SKM-1 (cell line): ENCODE measurements around the gene CENPC.
"Not testable (repeated sequence)": the region's sequence is repeated elsewhere in the genome, so short reads cannot be mapped to it uniquely, and the experiment has no call there.

Experiments used
- DNase-seq: peaks from one replicate; lab custom pipeline; 2025; ENCODE audit not compliant: unreplicated experiment; lab: John Stamatoyannopoulos, UW

The CENPC gene

DNA sequence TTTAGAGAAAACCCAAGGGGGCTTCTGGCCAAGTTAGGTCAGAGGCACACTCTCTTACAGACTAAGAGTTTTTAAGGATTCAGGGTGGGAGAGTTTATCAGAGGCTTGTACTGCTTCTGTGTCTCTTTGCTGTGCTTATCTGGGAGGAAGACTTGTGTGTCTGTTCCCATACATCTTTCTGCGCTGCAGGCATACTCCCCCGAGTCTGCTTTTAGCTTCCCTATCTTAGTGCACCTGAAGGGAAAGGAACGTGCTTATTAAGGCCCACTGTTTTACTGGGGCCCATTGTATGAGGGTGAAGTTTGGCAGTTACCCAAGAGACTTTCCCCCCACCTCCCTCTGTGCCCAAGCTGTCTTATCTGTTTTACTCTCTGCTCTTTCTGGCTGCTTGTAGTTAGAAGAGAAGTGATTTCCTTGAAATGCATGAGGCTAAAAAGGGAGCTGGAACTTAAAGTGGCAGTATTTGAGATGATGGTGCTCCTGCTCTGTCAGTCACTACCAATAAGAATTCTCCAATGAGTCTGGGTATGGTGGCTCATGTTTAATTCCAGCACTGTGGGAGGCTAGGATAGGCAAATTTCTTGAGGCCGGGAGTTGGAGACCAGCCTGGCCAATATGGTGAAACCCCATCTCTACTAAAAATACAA is 7.0 kb upstream of the CENPC start:
- DNase-seq: not testable (repeated sequence)

DNA sequence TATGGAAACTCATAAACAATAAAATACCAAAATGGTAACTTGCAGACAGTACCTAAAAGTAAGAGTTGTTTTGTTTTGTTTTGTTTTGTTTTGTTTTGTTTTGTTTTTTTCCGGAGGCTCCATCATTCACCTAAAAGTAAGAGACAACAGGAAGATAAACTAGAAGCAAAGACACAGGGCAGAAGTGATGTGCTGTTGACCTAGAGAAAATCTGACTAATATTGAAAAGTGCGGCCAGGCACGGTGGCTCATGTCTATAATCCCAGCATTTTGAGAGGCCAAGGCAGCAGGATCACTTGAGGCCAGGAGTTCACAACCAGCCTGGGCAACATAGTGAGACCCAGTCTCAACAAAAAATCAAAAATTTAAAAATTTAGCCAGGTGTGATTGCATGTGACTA is 5.6 kb upstream of the CENPC start:
- DNase-seq: no peak

DNA sequence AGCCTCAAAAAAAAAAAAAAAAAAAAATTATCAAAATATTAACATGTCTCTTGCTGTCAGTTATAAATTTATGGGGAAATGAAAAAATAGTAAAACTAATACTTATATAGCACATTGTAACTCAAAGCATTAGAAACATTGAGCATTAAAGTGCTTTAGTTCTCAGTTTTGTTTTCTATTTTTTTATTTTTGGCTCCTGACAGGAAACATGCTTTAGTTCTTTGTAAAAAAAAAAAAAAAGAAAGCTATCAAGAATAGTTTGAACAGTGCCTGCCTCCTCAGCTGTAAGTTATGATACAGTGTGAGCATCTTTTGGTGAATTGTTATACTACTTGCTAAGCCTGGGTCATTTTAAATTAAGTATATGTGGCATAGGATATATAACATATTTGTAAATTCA is 5.1 kb upstream of the CENPC start:
- DNase-seq: no peak

DNA sequence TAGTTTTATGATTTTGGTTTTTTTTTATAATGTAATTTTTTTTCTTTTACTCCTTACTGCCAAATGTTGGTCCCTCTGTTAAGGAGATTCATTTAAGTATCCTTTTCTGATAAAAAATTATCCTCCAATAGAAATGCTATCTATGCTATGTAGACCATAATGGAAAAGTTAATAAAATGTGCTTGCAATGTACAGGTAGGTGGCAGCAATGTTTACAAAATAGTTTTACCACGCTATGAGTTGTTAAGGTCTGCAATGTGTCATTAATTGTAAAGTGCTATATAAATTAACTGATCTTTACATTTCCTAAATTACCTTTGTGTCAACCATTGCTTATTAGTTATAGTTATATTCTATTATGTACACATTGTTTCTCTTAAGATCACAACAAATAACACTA is 3.8 kb upstream of the CENPC start:
- DNase-seq: no peak

DNA sequence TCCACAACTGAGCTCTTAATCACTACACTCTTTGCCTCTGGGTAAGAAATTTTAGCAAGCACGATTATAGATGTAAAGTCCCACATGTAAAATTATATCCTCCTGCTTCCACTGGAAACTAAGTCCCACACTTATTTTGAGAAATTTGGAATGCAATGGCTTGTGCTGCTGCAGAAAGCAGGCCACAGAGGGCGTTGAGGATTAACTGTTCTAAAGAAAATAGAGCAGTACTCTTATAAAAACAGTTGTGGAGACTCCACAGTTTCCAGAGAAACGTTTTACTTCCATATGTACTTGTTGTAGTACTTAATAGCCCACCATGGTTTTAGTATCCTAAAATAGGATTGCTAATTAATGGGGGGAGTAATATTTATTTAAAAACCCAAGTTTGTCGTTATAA is 1.7 kb upstream of the CENPC start:
- no peak for DNase-seq

DNA sequence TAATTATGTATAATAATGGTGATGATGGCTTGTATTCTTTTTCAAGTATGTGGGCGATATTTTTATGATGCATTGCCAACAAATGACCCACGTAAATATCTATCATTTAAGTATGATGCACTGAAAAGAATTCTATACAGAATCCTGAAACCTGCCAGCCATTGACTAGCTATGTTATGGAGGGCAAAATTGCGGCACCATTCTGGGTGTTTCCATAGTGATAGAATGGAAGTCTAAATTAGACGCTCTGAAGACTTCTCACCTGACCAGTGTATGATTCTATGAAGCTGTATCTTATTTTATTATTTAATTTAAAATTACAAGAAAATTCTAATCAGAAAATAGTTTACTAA is 677 bp upstream of the CENPC start:
- DNase-seq: no peak

DNA sequence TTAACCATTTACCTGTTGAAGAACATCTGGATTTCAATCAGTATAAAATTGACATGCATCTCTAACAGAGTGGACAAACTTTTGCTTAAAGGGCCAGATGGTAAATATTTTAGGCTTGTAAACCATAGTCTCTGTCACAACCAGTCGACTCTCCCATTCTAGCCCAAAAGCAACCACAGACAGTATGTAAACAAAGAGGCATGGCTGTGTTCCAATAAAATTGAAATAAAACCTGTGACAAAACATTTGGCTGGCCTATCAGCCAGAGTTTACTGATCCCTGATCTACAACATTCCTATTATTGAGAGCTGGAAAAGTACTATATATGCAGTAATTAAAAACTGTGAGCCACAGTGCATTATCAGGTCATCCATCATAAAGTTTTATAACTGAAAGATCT is 3.2 kb downstream of the CENPC start:
- DNase-seq: no peak

DNA sequence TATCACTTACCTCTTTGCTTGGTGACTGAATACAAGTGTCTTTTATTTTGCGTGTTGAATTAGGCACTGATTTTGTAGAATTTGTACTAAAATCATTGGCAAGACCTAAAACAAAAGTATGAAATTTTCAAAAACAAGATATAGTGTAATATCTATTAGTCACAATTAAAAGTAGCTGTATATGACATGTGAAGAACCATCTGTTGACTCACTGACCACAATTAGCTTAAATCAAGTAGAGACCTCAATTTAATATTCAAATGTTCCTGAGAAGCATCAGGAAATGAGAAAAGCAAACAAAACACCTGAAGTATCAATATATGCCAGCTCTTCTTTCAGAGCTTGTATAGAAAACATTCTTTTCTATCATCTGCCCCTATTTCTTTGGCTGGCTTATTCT is 5.5 kb downstream of the CENPC start:
- DNase-seq: no peak

DNA sequence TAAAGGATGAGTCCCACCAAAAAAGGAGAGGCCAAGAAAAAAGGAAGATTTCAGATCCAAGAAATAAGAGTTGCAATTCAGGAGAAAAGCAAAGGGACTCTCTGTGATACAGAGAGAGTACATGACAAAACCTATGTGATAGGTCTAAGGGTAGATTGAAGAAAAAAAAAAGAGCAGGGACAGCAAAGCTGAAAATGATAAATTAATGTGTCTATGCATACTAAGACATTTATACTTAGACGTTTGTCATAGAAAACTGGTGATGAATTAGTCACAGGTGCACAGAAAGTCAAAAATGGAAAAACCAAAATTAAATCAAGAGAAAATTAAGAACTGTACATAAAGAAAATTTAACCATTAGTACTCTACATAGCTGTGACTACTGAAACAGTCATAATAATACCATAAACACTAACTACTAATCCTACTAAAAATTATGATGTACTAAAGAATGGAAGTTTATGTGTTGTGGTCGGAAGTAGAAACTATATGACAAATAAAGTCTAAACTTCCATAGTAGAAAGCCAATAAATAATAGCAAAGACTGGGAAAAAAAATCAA is 9.9 kb downstream of the CENPC start:
- no peak for DNase-seq

DNA sequence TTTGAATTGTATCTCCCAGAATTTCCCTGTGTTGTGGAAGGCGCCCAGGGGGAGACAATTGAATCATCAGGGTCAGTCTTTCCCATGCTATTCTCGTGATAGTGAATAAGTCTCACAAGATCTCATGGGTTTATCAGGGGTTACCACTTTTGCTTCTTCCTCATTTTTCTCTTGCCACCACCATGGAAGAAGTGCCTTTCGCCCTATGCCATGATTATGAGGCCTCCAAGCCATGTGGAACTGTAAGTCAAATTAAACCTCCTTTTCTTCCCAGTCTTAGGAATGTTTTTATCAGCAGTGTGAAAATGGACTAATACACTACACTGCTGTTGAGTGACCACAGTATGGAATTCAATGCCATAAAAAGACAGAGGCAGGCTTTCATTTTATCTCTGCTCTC is 12.2 kb downstream of the CENPC start:
- DNase-seq: no peak

DNA sequence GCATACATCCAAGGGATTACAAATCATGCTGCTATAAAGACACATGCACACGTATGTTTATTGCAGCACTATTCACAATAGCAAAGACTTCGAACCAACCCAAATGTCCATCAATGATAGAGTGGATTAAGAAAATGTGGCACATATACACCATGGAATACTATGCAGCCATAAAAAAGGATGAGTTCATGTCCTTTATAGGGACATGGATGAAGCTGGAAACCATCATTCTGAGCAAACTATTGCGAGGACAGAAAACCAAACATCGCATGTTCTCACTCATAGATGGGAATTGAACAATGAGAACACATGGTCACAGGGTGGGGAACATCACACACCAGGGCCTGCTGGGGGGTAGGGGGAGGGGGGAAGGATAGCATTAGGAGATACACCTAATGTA is 12.9 kb downstream of the CENPC start:
- not testable (repeated sequence) for DNase-seq

DNA sequence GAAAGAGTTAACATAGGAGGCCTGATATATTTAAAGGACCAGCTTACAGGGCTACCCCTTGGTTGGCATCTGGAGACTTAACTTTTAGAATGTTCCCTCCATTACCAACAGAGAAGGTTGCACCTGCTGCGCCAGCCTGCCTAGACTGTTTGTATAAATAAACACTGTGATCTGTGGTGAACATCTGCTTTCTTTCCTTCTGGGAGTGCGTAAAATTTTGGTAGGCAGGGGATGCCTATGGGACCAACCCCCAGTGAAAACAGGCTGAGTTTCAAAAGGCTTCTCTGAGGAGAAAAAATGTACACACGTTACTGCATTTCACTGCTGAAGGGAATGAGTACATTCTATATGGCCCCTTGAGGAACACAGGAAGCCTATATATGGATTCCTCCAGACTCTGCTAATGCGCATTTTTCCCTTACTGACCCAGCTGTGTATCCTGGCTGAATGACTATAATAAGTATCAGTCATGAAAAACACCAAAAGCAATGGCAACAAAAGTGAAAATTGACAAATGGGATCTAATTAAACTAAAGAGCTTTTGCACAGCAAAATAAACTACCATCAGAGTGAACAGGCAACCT is 13.8 kb downstream of the CENPC start:
- no peak for DNase-seq

DNA sequence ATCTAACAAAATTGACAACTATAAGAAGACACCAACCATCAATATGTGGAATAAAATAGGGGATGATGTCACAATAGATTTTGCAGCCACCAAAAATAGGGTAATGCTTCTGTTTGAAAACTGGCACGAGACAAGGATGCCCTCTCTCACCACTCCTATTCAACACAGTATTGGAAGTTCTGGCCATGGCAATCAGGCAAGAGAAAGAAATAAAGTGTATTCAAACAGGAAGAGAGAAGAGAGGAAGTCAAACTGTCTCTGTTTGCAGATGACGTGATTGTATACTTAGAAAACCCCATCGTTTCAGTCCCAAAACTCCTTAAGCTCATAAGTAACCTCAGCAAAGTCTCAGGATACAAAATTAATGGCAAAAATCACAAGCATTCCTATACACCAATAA is 21.2 kb downstream of the CENPC start:
- not testable (repeated sequence) for DNase-seq

DNA sequence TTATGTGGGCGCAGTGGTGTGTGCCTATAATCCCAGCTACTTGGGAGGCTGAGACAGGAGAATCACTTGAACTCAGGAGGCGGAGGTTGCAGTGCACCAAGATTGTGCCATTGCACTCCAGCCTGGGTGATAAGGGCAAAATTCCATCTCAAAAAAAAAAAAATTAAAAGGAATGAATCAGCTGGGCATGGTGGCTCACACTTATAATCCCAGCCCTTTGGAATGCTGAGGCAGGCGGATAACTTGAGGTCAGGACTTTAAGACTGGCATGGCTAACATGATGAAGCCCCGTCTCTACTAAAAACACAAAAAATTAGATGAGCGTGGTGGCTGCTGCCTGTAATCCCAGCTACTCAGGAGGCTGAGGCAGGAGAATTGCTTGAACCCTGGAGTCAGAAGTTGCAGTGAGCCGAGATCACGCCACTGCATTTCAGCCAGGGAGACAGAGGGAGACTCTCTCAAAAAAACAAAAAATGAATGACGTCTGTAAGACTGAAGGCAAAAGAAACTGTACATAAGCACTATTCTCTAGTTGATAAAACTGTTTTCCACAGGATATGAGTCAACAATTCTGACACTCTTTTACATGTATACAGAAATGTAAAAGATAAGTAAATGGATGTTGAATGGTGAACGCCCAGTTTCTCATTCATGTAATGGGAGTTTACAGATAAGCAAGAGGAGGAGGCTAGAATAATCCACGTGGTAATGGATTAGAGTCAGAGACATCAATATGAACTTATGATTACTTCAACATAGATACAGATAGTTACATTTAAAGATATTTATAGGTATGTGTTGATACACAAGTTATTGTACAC is 22.2 kb downstream of the CENPC start:
- no peak for DNase-seq

DNA sequence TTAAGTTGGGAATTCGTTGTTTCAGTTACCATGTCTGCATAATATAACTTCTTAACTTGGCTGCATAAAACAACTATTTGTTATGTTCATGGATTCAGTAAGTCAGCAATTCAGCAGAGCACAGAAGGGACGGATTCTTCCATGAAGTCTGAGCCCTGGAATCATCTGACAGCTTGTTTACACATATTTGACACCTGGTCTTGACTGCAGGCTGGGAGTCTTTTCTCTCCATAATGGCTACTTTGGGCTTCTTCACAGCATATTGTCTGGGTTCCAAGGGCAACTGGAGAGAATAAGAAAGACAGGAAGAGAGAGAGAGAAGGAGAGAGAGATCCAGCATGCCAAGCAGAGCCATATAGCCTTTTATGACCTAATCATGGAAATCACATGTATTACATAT is 23.1 kb downstream of the CENPC start:
- DNase-seq: no peak

DNA sequence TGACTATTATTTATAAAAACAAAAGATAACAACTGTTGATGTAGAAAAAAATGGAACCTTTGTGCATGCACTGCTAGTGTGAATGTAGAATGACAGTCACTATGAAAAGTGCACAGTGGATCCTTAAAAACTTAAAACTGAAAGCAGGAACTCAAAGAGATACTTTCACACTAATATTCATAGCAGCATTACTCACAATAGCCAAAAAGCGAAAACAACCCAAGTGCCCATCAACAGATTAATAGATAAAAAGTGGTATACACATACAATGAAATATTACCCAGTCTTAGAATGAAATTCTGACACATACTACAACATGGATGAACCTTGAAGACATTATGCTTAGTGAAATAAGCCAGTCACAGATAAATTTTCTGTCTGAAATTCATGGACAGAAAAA is 23.8 kb downstream of the CENPC start:
- DNase-seq: no peak

DNA sequence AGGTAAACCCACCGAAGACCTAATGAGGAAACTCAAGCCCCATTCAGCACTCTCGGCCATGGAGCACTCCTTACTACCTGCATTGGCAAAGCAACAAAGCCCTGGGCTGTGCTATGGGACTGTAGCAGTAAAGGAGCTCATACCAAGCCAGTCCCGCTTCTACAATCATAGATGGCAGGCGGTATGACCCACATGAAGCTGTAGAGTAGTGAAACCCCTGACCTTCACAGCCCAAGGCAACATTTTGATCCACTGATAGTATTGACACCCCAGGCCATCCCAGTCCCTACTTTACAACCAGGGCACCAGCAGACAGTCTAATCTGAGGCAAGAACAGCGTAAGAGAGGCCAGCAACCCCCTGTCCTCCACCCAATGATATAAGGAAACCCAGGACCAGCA is 25.2 kb downstream of the CENPC start:
- no peak for DNase-seq

DNA sequence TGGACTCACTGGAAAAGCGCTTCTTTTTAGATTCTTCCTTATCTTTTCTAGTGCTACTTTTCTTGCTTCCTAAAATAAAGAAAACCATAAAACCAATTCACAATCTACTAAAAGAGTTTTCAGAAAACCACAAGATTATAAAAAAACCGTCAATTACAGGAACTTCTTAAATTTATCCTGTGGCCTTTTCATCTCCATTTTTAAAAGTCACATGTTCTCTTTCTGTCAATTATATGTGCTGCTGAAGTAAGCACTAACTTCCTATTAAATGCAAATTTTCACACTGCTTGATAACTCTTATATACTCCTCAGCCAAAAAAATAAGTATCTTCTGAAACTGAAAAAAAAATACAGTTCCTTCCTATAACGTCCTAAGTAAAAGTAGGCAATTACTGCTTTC is 32.8 kb downstream of the CENPC start:
- DNase-seq: no peak

DNA sequence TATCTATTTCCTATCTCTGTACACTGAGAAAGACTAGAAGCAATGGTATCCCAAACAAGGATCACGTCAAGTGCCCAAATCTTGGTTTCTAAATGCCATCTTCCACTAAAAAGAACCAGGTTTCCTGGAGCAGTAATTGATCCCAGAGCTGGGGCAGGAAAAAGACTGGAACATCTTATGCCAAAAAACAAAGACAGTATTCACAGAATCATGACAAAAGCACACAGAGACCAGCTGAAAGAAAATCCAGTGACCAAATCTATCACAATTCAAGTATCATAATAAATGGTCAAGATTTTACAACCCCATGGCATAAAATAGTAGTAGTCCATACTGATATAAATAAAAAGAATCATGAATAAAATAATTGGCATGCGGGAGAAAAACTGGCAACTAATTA is 44.9 kb downstream of the CENPC start:
- DNase-seq: no peak

DNA sequence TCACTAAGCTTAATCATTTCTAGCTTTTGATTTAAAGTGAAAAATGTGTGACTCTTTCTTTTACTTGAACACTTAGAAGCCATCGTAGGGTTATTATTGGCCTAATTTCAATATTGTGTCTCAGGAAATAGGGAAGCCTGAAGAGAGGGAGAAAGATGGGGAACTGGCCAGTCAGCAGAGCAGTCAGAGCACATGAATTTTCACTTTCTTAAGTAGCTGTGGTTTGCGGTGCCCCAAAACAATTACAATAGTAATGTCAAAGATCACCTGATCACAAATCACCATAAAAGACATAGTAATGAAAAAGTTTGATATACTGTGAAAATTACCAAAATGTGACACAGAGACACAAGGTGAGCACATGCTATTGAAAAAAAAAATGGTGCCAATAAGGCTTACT is 45.5 kb downstream of the CENPC start:
- no peak for DNase-seq

DNA sequence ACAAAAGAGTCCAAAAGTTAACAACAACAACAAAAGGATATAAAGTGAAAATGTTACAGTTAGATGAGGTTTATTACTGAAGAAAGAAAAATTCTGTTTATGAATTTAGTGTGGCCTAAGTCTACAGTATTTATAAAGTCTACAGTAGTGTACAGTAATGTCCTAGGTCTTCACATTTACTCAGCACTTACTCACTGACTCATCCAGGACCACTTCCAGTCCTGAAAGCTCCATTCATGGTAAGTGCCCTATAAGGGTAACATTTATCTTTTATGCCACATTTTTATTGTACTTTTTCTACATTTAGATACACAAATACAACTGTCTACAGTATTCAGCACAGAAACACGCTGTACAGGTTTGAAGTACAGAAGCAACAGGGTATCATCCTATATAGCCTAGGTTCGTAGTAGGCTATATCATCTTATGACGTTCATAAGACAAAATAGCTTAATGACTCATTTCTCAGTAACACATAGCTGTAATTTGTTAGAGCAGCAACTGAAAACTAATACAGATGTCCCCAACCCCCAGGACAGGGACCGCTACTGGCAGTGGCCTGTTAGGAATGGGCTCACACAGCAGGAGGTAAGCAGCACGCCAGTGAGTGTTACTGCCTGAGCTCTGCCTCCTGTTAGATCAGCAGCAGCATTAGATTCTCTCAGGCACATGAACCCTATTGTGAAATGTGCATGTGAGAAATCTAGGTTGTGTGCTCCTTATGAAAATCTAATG is 61.3 kb downstream of the CENPC start:
- DNase-seq: no peak

DNA sequence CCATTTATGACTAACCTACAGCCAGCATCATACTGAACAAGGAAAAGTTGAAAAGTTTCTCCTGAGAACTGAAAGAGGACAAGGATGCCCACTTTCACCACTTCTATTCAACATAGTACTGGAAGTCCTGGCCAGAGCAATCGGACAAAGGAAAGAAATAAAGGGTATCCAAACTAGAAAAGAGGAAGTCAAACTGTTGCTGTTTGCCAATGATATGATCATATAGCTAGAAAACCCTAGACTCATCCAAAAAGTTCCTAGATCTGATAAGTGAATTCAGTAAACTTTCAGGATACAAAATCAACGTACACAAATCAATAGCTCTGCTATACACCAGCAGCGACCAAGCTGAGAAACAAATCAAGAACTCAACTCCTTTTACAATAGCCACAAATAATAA is 64.5 kb downstream of the CENPC start:
- no peak for DNase-seq
